Hepatocyte (in vitro differentiated cells): ENCODE data around the gene RALGAPB. TPM values are rescaled to one million over a fixed set of nuclear protein-coding genes. Genes with fewer than 3 reads are reported as not detected.
"Not testable (repeated sequence)": the region's sequence is repeated elsewhere in the genome, so short reads cannot be mapped to it uniquely, and the experiment has no call there.

ENCODE experiments used
- DNase-seq: peaks from one replicate; pipeline ENCODE4 v3.0.0-alpha.2; 2016; ENCODE audit warnings: low spot score
- H2AFZ ChIP-seq: fragments of 200-600 bp; sonication (generic); 2 replicates; pipeline ENCODE4 v1.6.0; 2016; ENCODE audit warnings: antibody characterized with exemption, mild to moderate bottlenecking
- H3K27ac ChIP-seq: fragments of 200-600 bp; sonication (generic); 2 replicates; pipeline ENCODE4 v1.5.1; 2016; ENCODE audit warnings: mild to moderate bottlenecking
- H3K27me3 ChIP-seq: fragments of 200-600 bp; sonication (generic); 2 replicates; pipeline ENCODE4 v1.6.1; 2016
- H3K36me3 ChIP-seq: fragments of 200-600 bp; sonication (generic); replicated peaks from 2 replicates; pipeline ENCODE4 v1.5.1; 2016; ENCODE audit warnings: low read depth; ENCODE audit not compliant: insufficient read depth
- H3K4me1 ChIP-seq: fragments of 200-600 bp; sonication (generic); 2 replicates; pipeline ENCODE4 v1.5.1; 2016; ENCODE audit warnings: mild to moderate bottlenecking, moderate library complexity; ENCODE audit not compliant: insufficient read depth
- H3K4me2 ChIP-seq: fragments of 200-600 bp; sonication (generic); 2 replicates; pipeline ENCODE4 v1.6.0; 2016
- H3K4me3 ChIP-seq: fragments of 200-600 bp; sonication (generic); 2 replicates; pipeline ENCODE4 v1.5.1; 2016; ENCODE audit warnings: mild to moderate bottlenecking
- H3K79me2 ChIP-seq: fragments of 200-600 bp; sonication (generic); 2 replicates; pipeline ENCODE4 v1.6.0; 2017; ENCODE audit warnings: mild to moderate bottlenecking
- H3K9me2 ChIP-seq: fragments of 200-600 bp; sonication (generic); replicated peaks from 2 replicates; pipeline ENCODE4 v1.6.0; 2017; ENCODE audit warnings: mild to moderate bottlenecking; ENCODE audit not compliant: insufficient read depth
- H3K9me3 ChIP-seq: fragments of 200-600 bp; sonication (generic); 2 replicates; pipeline ENCODE4 v1.5.1; 2016; ENCODE audit warnings: low read depth, mild to moderate bottlenecking
- H4K20me1 ChIP-seq: fragments of 200-600 bp; sonication (generic); 2 replicates; pipeline ENCODE4 v1.6.0; 2016; ENCODE audit warnings: mild to moderate bottlenecking; ENCODE audit not compliant: insufficient read depth, poor library complexity, severe bottlenecking
- EZH2 ChIP-seq: fragments of 200-600 bp; sonication (generic); IDR thresholded peaks from 2 replicates; pipeline ENCODE4 v1.6.1; 2016; ENCODE audit warnings: antibody characterized with exemption, mild to moderate bottlenecking, borderline replicate concordance
- EZH2phosphoT487 ChIP-seq: fragments of 200-600 bp; sonication (generic); IDR thresholded peaks from one replicate; pipeline ENCODE4 v1.6.1; 2018; ENCODE audit warnings: antibody characterized with exemption, mild to moderate bottlenecking, low read depth, moderate library complexity; ENCODE audit not compliant: unreplicated experiment, severe bottlenecking
- WGBS: methylation state at CpG from one replicate; pipeline ENCODE4 v1.1.6; 2016; ENCODE audit warnings: low lambda C conversion rate; ENCODE audit errors: missing lambda C conversion rate; 5-methylcytosine and 5-hydroxymethylcytosine counted together
- polyA plus RNA-seq: library from polyadenylated mRNA; unstranded; fragments of >200 nt; fragmentation: Nextera tagmentation; extraction: Ambion mirVana; gene quantifications from 2 replicates; pipeline ENCODE4 v1.2.1, GENCODE V29; 2016
- total RNA-seq: library from RNA; depleted of rRNA; stranded (reverse); fragments of >200 nt; gene quantifications from 2 replicates; pipeline ENCODE4 v1.2.3, GENCODE V29; 2014
- TF ChIP-seq, protein P1 (sequence below): fragments of 200-600 bp; sonication (generic); IDR thresholded peaks from 2 replicates; pipeline ENCODE4 v1.5.1; 2016; ENCODE audit warnings: antibody characterized with exemption, mild to moderate bottlenecking; ENCODE audit not compliant: poor library complexity

Gene RALGAPB
- total and polyA plus RNA-seq, 2 experiments from 2014 or later, result 7.7 to 31.8 TPM

DNA sequence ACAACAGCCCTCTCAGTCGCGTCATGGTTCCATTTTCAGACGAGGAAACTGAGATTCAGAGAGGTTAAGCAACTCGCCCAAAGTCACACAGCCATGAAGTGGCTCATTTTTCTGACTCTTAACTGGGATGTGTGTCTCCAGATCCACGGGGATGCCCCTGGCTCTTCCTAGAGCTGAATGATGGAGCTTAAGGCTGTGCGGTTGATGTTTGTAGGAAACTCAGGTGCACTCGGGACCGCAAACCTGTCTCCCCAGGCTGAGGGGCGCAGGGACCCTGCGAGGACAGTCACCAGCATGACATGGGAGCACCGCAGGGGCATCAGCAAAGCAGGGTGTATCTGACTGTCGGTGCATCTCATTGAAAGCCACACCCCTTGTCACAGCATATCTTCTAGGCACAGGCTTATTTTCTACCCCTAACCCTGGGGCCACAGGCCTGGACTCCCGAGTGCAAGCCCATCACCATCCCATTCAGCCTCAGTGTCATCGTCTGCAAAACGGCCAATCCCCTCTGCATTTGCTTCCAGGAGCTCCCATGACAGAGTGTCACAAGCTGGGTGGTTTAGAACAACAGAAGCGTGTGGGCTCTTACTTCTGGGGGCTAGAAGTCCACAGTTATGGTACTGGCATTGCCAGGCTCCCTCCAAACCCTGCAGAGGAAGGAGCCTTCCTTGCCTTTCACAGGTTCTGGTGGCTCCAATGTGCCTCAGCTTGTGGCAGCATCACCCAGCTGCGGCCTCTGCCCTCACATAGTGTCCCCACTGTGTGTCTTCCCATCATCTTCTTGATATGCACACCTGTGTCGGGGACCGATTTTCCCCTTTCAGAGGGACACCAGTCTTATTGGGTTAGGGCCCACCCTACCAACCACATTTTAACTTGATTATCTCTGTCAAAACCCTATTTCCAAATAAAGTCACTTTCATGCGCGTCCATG is 119.1 kb downstream of the RALGAPB start:
- no peaks in the 10 kb centered on the region for H3K4me1 ChIP-seq
- no peaks in the 10 kb centered on the region for H3K79me2 ChIP-seq
- no peak overlapping the region for H3K27ac ChIP-seq
- DNase-seq, result no peak
- no peaks in the 10 kb centered on the region for H3K9me2 ChIP-seq
- TF ChIP-seq EZH2phosphoT487 (no peak), EZH2 (no peak)
- TF ChIP-seq, protein P1, sequence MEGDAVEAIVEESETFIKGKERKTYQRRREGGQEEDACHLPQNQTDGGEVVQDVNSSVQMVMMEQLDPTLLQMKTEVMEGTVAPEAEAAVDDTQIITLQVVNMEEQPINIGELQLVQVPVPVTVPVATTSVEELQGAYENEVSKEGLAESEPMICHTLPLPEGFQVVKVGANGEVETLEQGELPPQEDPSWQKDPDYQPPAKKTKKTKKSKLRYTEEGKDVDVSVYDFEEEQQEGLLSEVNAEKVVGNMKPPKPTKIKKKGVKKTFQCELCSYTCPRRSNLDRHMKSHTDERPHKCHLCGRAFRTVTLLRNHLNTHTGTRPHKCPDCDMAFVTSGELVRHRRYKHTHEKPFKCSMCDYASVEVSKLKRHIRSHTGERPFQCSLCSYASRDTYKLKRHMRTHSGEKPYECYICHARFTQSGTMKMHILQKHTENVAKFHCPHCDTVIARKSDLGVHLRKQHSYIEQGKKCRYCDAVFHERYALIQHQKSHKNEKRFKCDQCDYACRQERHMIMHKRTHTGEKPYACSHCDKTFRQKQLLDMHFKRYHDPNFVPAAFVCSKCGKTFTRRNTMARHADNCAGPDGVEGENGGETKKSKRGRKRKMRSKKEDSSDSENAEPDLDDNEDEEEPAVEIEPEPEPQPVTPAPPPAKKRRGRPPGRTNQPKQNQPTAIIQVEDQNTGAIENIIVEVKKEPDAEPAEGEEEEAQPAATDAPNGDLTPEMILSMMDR, result no peak
- H3K27me3 ChIP-seq, result no peaks in the 10 kb centered on the region
- H3K4me3 ChIP-seq, result no peak overlapping the region
- H2AFZ ChIP-seq, result no peak overlapping the region
- H4K20me1 ChIP-seq, result no peaks in the 10 kb centered on the region
- H3K36me3 ChIP-seq, result no peaks in the 10 kb centered on the region
- no peak overlapping the region for H3K4me2 ChIP-seq
- no peaks in the 10 kb centered on the region for H3K9me3 ChIP-seq
- WGBS, result 89% methylated on average over 21 of the region's 21 CpGs

GRCh38 chr20:38592411-38592790 is 119.8 kb downstream of the RALGAPB start:
- 73% methylated on average over 3 of the region's 3 CpGs for WGBS
- not testable (repeated sequence) for H3K27me3 ChIP-seq, H3K4me1 ChIP-seq, H2AFZ ChIP-seq, H3K27ac ChIP-seq, H4K20me1 ChIP-seq, H3K4me2 ChIP-seq, H3K79me2 ChIP-seq, DNase-seq, H3K9me3 ChIP-seq, H3K36me3 ChIP-seq, H3K9me2 ChIP-seq, H3K4me3 ChIP-seq

DNA sequence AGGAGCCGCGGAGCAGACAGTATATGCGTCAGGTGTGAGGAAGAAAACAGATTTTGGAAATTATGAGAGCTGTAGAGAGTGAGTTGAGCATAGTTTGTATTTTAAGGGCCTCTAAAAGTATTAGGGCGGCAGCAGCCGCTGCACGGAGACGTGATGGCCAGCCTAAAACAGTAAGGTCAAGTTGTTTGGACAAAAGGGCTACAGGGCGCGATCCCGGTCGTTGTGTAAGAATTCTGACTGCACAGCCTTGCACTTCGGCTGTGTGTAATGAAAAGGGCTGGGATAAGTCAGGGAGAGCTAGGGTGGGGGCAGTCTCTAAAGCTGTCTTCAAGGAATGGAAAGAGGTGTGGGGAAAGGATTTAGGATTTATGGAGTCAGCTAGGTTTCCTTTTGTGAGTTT is 121.6 kb downstream of the RALGAPB start:
- H3K4me3 ChIP-seq, H2AFZ ChIP-seq, H3K27ac ChIP-seq, H3K9me3 ChIP-seq, H3K4me1 ChIP-seq, H3K4me2 ChIP-seq, H4K20me1 ChIP-seq, H3K79me2 ChIP-seq, H3K27me3 ChIP-seq, DNase-seq, H3K36me3 ChIP-seq, H3K9me2 ChIP-seq: not testable (repeated sequence)
- 88% methylated on average over 12 of the region's 12 CpGs for WGBS

- not testable (repeated sequence) for H3K9me3 ChIP-seq, H4K20me1 ChIP-seq, DNase-seq, H2AFZ ChIP-seq, H3K4me1 ChIP-seq, H3K79me2 ChIP-seq, H3K36me3 ChIP-seq, H3K4me2 ChIP-seq, H3K27ac ChIP-seq, H3K27me3 ChIP-seq, H3K4me3 ChIP-seq, H3K9me2 ChIP-seq
- WGBS, result 92% methylated on average over 15 of the region's 15 CpGs
Observed at GRCh38 chr20:38595886-38596285, 123.2 kb downstream of the RALGAPB start.

DNA sequence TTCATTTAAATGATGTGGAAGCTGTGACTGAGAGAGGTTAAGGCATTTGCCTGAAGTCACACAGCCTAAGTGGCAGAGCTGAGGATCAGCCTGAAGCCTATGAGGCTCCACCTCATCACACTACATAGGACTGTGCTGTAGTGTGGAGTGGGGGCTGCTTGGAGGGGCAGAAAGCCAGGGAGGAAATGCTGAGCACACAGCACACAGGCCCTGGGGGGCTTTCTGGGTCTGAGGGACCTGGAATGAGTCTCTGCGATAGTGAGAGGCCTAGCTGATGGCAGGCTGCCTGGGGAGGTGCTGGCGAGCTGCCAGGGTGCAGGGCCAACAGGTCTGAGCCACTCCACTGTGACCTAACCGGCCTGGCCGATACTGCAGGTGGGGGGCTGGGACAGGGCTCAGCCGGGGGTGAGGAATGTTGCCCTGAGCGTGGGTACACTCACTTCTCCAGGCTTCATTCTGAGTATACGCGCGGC is 126.8 kb downstream of the RALGAPB start:
- H3K4me1 ChIP-seq, result peaks cover 5% of the 10 kb centered on the region
- H3K4me3 ChIP-seq, result no peak overlapping the region
- no peaks in the 10 kb centered on the region for H4K20me1 ChIP-seq
- peak; percentile 61 for DNase-seq
- H3K4me2 ChIP-seq, result no peak overlapping the region
- H3K36me3 ChIP-seq, result no peaks in the 10 kb centered on the region
- H3K27ac ChIP-seq, result no peak overlapping the region
- H3K9me2 ChIP-seq, result no peaks in the 10 kb centered on the region
- TF ChIP-seq EZH2phosphoT487 (no peak), EZH2 (no peak)
- TF ChIP-seq, protein P1, result no peak
- no peaks in the 10 kb centered on the region for H3K9me3 ChIP-seq
- WGBS, result 55% methylated on average over 9 of the region's 9 CpGs
- peaks cover 26% of the 10 kb centered on the region for H3K27me3 ChIP-seq
- H2AFZ ChIP-seq, result no peak overlapping the region
- no peaks in the 10 kb centered on the region for H3K79me2 ChIP-seq
